ENCODE results near the gene FAM200C. TPM values are rescaled to one million over a fixed set of nuclear protein-coding genes. Genes with fewer than 3 reads are reported as not detected.

FAM200C gene
- total and polyA plus RNA-seq, 2 of the 8 experiments (the other 6 are each of a cell fraction or from before 2014, with no cell fraction given): 2.6 to 7.3 TPM

DNA sequence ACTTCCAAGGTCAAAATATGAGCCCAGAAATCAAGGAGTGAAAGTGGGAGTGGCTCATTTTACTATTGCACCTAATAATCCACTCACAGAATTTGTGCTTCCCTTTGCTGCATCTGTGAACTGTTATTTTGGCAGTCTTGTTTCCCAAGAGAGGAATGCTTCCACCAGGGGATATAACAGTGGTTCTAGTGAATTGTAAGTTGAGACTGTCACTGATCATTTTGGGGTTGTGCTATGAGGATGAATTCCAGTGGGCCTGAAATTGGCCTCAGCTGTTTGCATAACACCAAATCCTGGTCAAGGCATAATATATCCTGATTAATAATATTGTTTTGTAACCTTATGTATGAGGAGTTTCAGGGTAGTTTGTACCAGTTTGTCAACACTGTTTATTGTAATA lies 14.4 kb downstream of the FAM200C start (continued):
- TF ChIP-seq SP4 (IDR thresholded peaks at IDR 0.05; ENCODE audit: low read length): no peak
- TF ChIP-seq TEAD4 (IDR thresholded peaks at IDR 0.05; ENCODE audit: low read depth, low read length): no peak
- TF ChIP-seq, protein P1, sequence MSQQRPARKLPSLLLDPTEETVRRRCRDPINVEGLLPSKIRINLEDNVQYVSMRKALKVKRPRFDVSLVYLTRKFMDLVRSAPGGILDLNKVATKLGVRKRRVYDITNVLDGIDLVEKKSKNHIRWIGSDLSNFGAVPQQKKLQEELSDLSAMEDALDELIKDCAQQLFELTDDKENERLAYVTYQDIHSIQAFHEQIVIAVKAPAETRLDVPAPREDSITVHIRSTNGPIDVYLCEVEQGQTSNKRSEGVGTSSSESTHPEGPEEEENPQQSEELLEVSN (IDR thresholded peaks at IDR 0.05): no peak
- TF ChIP-seq, protein P2, sequence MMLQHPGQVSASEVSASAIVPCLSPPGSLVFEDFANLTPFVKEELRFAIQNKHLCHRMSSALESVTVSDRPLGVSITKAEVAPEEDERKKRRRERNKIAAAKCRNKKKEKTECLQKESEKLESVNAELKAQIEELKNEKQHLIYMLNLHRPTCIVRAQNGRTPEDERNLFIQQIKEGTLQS (IDR thresholded peaks at IDR 0.05; ENCODE audit: insufficient read depth, low read depth, low read length): no peak
- TF ChIP-seq CHD2 (IDR thresholded peaks at IDR 0.05; ENCODE audit: low read length): no peak
- no peak for TF ChIP-seq HDAC6 (IDR thresholded peaks at IDR 0.05; ENCODE audit: low read depth, low read length)
- TF ChIP-seq, protein P3, sequence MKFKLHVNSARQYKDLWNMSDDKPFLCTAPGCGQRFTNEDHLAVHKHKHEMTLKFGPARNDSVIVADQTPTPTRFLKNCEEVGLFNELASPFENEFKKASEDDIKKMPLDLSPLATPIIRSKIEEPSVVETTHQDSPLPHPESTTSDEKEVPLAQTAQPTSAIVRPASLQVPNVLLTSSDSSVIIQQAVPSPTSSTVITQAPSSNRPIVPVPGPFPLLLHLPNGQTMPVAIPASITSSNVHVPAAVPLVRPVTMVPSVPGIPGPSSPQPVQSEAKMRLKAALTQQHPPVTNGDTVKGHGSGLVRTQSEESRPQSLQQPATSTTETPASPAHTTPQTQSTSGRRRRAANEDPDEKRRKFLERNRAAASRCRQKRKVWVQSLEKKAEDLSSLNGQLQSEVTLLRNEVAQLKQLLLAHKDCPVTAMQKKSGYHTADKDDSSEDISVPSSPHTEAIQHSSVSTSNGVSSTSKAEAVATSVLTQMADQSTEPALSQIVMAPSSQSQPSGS (IDR thresholded peaks at IDR 0.05; ENCODE audit: low read length): no peak
- no peak for TF ChIP-seq KDM1A (IDR thresholded peaks at IDR 0.05; ENCODE audit: borderline replicate concordance, low read length)

Data from H1 (cell line).